ENCODE data around the gene CEP112.

The CEP112 gene

GRCh38 chr17:65931246-65932149, 260.4 kb downstream of the CEP112 start:
- TF ChIP-seq CTCF (IDR thresholded peaks at IDR 0.05; ENCODE audit: extremely low read depth, insufficient read depth, missing control alignments): no peak
- in situ Hi-C loops (cut with MboI; ENCODE audit: low pct_unique_long_range_greater_than_20kb, low sequenced_read_pairs, unreplicated experiment): no loop called here
- no peak for DNase-seq (ENCODE audit: low spot score)

GRCh38 chr17:65930140-65930730, 261.7 kb downstream of the CEP112 start:
- no peak for DNase-seq (ENCODE audit: low spot score)
- no peak for TF ChIP-seq CTCF (IDR thresholded peaks at IDR 0.05; ENCODE audit: extremely low read depth, insufficient read depth, missing control alignments)
- in situ Hi-C loops (cut with MboI; ENCODE audit: low pct_unique_long_range_greater_than_20kb, low sequenced_read_pairs, unreplicated experiment): no loop called here

GRCh38 chr17:65926599-65926998, 265.3 kb downstream of the CEP112 start:
- in situ Hi-C loops (cut with MboI; ENCODE audit: low pct_unique_long_range_greater_than_20kb, low sequenced_read_pairs, unreplicated experiment): no loop called here

GRCh38 chr17:65925606-65926307, 266.2 kb downstream of the CEP112 start:
- DNase-seq (ENCODE audit: low spot score): no peak
- in situ Hi-C loops (cut with MboI; ENCODE audit: low pct_unique_long_range_greater_than_20kb, low sequenced_read_pairs, unreplicated experiment): no loop called here
- TF ChIP-seq CTCF (IDR thresholded peaks at IDR 0.05; ENCODE audit: extremely low read depth, insufficient read depth, missing control alignments): no peak

More at GRCh38 chr17:65926599-65926998, 265.3 kb downstream of the CEP112 start:
- DNase-seq (ENCODE audit: low spot score): no peak
- no peak for TF ChIP-seq CTCF (IDR thresholded peaks at IDR 0.05; ENCODE audit: extremely low read depth, insufficient read depth, missing control alignments)

GRCh38 chr17:65920996-65921395, 270.9 kb downstream of the CEP112 start:
- in situ Hi-C loops (cut with MboI; ENCODE audit: low pct_unique_long_range_greater_than_20kb, low sequenced_read_pairs, unreplicated experiment): no loop called here
- DNase-seq (ENCODE audit: low spot score): no peak

More at GRCh38 chr17:65920996-65921395, 270.9 kb downstream of the CEP112 start:
- TF ChIP-seq CTCF (IDR thresholded peaks at IDR 0.05; ENCODE audit: extremely low read depth, insufficient read depth, missing control alignments): no peak

Data from GM13977 (cell line).